ENCODE measurements around the gene PAPOLA.

GRCh38 chr14:96576937-96577336, 74.8 kb downstream of the PAPOLA start:
- TF ChIP-seq BRCA1 (IDR thresholded peaks at IDR 0.05) (no peak), BRCA1 (CRISPR knock-in tag; IDR thresholded peaks at IDR 0.05) (no peak), KLF13 (tag; IDR thresholded peaks at IDR 0.05; ENCODE audit: borderline replicate concordance, low read depth) (no peak), CBX5 (IDR thresholded peaks at IDR 0.05; ENCODE audit: borderline replicate concordance, low read depth) (no peak), CHD2 (IDR thresholded peaks at IDR 0.05; ENCODE audit: low read depth, low read length) (no peak), CTCF (IDR thresholded peaks at IDR 0.05 in 2 of 3, conservative IDR thresholded peaks at IDR 0.05 in 1 of 3; ENCODE audit: insufficient read depth in 2 of 3, low read depth in 1 of 3, low read length in 3 of 3) (no peak)

Measured in K562 (cell line).